ENCODE results near the gene CORO1C.

DNA sequence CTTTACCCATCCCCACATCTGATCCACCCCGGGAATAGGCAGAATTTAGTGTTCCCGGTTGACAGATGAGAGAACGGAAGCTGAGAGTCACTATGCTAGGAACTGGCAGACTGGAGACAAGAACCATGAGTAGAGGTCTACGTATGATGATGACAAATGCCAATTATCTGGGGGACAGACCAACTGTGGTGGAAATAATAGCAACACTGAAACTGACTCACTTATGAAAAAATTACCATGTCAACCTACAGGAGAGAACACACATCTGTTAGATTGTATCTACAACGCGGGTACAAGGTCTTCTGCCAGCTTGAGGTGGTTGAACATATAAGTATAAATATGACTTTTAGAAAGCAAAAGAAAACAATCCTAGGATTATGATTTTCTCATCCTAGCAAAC is 82.2 kb downstream of the CORO1C start:
- no peak for TF ChIP-seq EZH2 (IDR thresholded peaks at IDR 0.05; ENCODE audit: insufficient read depth, low read length)
- TF ChIP-seq CTCF (IDR thresholded peaks at IDR 0.05; ENCODE audit: insufficient read depth, low read depth, low read length): no peak

Data from astrocyte (in vitro differentiated cells and primary cell).